Chondrocyte (in vitro differentiated cells): ENCODE results near the gene DPP6. TPM values are rescaled to one million over a fixed set of nuclear protein-coding genes. Genes with fewer than 3 reads are reported as not detected.

Experiments
- DNase-seq: peaks from one replicate; pipeline ENCODE4 v3.0.0; 2021; ENCODE audit warnings: mixed read lengths, low spot score
- H3K27ac Mint-ChIP-seq: one replicate; pipeline ENCODE4 v1.8.0; 2021; ENCODE audit warnings: mild to moderate bottlenecking, moderate library complexity, mixed read lengths; ENCODE audit not compliant: unreplicated experiment
- H3K27me3 Mint-ChIP-seq: 2 replicates; pipeline ENCODE4 v1.8.0; 2021; ENCODE audit warnings: low read depth, mixed read lengths
- H3K36me3 Mint-ChIP-seq: 2 replicates; pipeline ENCODE4 v1.8.0; 2021; ENCODE audit warnings: low read depth, mixed read lengths
- H3K4me1 Mint-ChIP-seq: 2 replicates; pipeline ENCODE4 v1.8.0; 2021; ENCODE audit warnings: low read depth, mild to moderate bottlenecking, mixed read lengths
- H3K4me3 Mint-ChIP-seq: one replicate; pipeline ENCODE4 v1.8.0; 2021; ENCODE audit warnings: mild to moderate bottlenecking, moderate library complexity, mixed read lengths; ENCODE audit not compliant: unreplicated experiment
- H3K9me3 Mint-ChIP-seq: 2 replicates; pipeline ENCODE4 v1.8.0; 2021; ENCODE audit warnings: low read depth, mixed read lengths
- CTCF ChIP-seq: fragments of 200-600 bp; sonication (generic); IDR thresholded peaks from 2 replicates; pipeline ENCODE4 v1.5.0; 2021; ENCODE audit warnings: antibody characterized with exemption, mild to moderate bottlenecking, moderate library complexity
- total RNA-seq: library from RNA; stranded (reverse); gene quantifications from 3 replicates; pipeline ENCODE4 v1.2.1, GENCODE V29; 2021

The DPP6 gene
- total RNA-seq, 1 donor from 2014 or later = not detected

GRCh38 chr7:154433632-154434598 is 381.7 kb downstream of the DPP6 start:
- Mint-ChIP-seq H3K27ac (no peak overlapping the region), H3K4me1 (no peaks in the 10 kb centered on the region), H3K9me3 (peaks cover 51% of the 10 kb centered on the region), H3K36me3 (no peaks in the 10 kb centered on the region), H3K4me3 (no peak overlapping the region), H3K27me3 (no peaks in the 10 kb centered on the region)
- DNase-seq = no peak
- TF ChIP-seq CTCF = no peak

GRCh38 chr7:154436560-154436959 is 384.4 kb downstream of the DPP6 start:
- Mint-ChIP-seq H3K4me3 (no peak overlapping the region), H3K4me1 (no peaks in the 10 kb centered on the region), H3K36me3 (no peaks in the 10 kb centered on the region), H3K27ac (no peak overlapping the region), H3K9me3 (peaks cover 50% of the 10 kb centered on the region), H3K27me3 (no peaks in the 10 kb centered on the region)
- no peak for TF ChIP-seq CTCF
- no peak for DNase-seq

- DNase-seq = no peak
- Mint-ChIP-seq H3K4me1 (no peaks in the 10 kb centered on the region), H3K9me3 (peaks cover 44% of the 10 kb centered on the region), H3K4me3 (no peak overlapping the region), H3K36me3 (no peaks in the 10 kb centered on the region), H3K27ac (no peak overlapping the region), H3K27me3 (no peaks in the 10 kb centered on the region)
- no peak for TF ChIP-seq CTCF
These were observed 385.0 kb downstream of the DPP6 start for GRCh38 chr7:154437234-154437633.

- TF ChIP-seq CTCF = no peak
- no peak overlapping the region for H3K27ac Mint-ChIP-seq
- no peaks in the 10 kb centered on the region for H3K27me3 Mint-ChIP-seq
- no peak for DNase-seq
- H3K9me3 Mint-ChIP-seq = peaks cover 52% of the 10 kb centered on the region
- H3K4me1 Mint-ChIP-seq = no peaks in the 10 kb centered on the region
- no peaks in the 10 kb centered on the region for H3K36me3 Mint-ChIP-seq
- no peak overlapping the region for H3K4me3 Mint-ChIP-seq
These were observed 386.6 kb downstream of the DPP6 start for GRCh38 chr7:154438571-154439367.

GRCh38 chr7:154440058-154440457 is 387.9 kb downstream of the DPP6 start:
- DNase-seq = no peak
- Mint-ChIP-seq H3K27ac (no peak overlapping the region), H3K4me1 (no peaks in the 10 kb centered on the region), H3K27me3 (no peaks in the 10 kb centered on the region), H3K4me3 (no peak overlapping the region), H3K36me3 (no peaks in the 10 kb centered on the region), H3K9me3 (peaks cover 48% of the 10 kb centered on the region)
- TF ChIP-seq CTCF = no peak
